BE2C (cell line): ENCODE measurements around the gene ERGIC2. TPM values are rescaled to one million over a fixed set of nuclear protein-coding genes. Genes with fewer than 3 reads are reported as not detected.

Experiments used
- DNase-seq: peaks from one replicate; pipeline ENCODE4 v3.0.0-alpha.2; 2020
- H3K27me3 ChIP-seq: fragments of 250-450 bp; sonication (Bioruptor Pico); 2 replicates; pipeline ENCODE4 v1.5.1; 2020; ENCODE audit warnings: mild to moderate bottlenecking
- H3K36me3 ChIP-seq: fragments of 250-450 bp; sonication (Bioruptor Pico); 2 replicates; pipeline ENCODE4 v1.5.1; 2020; ENCODE audit warnings: mild to moderate bottlenecking
- H3K4me1 ChIP-seq: fragments of 250-450 bp; sonication (Bioruptor Pico); 2 replicates; pipeline ENCODE4 v1.5.1; 2020
- H3K4me3 ChIP-seq: 2 replicates; pipeline ENCODE4 v1.5.1; 2011; ENCODE audit warnings: low read depth, low read length
- H3K9me3 ChIP-seq: fragments of 250-450 bp; sonication (Bioruptor Pico); 2 replicates; pipeline ENCODE4 v1.5.1; 2020
- polyA plus RNA-seq: library from polyadenylated mRNA; unstranded; fragments of >200 nt; gene quantifications from one replicate; pipeline ENCODE4 v1.2.1, GENCODE V29; 2012; ENCODE audit warnings: low read depth, missing spikeins; ENCODE audit not compliant: insufficient read length, insufficient read depth
- TF ChIP-seq, protein P1 (sequence below): IDR thresholded peaks from 2 replicates; pipeline ENCODE4 v1.5.1; 2012; ENCODE audit warnings: mild to moderate bottlenecking, low read depth, low read length

ERGIC2 gene
- polyA plus RNA-seq: 48.5 TPM

- peak; percentile 92 for DNase-seq
- Histone ChIP-seq H3K4me3 (peak within 1 kb of the TSS; percentile 96), H3K27me3 (no peaks in the 10 kb centered on the region), H3K36me3 (peaks cover 6% of the 10 kb centered on the region; the same call in 1 of the 2 replicates), H3K9me3 (no peaks in the 10 kb centered on the region), H3K4me1 (no peaks in the 10 kb centered on the region)
- TF ChIP-seq, protein P1, sequence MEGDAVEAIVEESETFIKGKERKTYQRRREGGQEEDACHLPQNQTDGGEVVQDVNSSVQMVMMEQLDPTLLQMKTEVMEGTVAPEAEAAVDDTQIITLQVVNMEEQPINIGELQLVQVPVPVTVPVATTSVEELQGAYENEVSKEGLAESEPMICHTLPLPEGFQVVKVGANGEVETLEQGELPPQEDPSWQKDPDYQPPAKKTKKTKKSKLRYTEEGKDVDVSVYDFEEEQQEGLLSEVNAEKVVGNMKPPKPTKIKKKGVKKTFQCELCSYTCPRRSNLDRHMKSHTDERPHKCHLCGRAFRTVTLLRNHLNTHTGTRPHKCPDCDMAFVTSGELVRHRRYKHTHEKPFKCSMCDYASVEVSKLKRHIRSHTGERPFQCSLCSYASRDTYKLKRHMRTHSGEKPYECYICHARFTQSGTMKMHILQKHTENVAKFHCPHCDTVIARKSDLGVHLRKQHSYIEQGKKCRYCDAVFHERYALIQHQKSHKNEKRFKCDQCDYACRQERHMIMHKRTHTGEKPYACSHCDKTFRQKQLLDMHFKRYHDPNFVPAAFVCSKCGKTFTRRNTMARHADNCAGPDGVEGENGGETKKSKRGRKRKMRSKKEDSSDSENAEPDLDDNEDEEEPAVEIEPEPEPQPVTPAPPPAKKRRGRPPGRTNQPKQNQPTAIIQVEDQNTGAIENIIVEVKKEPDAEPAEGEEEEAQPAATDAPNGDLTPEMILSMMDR: no peak
These were observed at the start of gene ERGIC2 for GRCh38 chr12:29380536-29381523. TSS of gene ERGIC2 (minus strand) at chr12:29381172. CDS start at chr12:29371633, 9,539 bp downstream.

DNA sequence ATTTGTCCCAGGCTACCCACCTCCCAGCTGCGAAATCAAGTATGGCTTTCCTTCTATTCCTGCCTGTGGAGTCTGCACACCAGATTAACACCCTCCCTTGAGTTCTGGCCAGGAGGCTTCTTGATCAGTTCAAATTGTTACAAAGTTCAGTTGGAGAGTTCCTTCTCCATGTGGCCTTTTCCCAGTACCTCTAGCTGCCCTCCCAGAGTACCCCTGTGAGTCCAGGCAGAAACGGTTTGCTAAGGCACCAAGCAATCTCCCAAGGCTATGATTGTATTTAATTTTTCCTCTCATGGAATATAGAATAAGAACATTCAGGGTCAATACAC is 49.7 kb upstream of the ERGIC2 start:
- H3K4me3 ChIP-seq: no peak overlapping the region
- no peaks in the 10 kb centered on the region for H3K4me1 ChIP-seq
- DNase-seq: no peak
- H3K9me3 ChIP-seq: no peaks in the 10 kb centered on the region
- H3K27me3 ChIP-seq: peaks cover 2% of the 10 kb centered on the region; the same call in 1 of the 2 replicates
- TF ChIP-seq, protein P1: no peak
- H3K36me3 ChIP-seq: no peaks in the 10 kb centered on the region

DNA sequence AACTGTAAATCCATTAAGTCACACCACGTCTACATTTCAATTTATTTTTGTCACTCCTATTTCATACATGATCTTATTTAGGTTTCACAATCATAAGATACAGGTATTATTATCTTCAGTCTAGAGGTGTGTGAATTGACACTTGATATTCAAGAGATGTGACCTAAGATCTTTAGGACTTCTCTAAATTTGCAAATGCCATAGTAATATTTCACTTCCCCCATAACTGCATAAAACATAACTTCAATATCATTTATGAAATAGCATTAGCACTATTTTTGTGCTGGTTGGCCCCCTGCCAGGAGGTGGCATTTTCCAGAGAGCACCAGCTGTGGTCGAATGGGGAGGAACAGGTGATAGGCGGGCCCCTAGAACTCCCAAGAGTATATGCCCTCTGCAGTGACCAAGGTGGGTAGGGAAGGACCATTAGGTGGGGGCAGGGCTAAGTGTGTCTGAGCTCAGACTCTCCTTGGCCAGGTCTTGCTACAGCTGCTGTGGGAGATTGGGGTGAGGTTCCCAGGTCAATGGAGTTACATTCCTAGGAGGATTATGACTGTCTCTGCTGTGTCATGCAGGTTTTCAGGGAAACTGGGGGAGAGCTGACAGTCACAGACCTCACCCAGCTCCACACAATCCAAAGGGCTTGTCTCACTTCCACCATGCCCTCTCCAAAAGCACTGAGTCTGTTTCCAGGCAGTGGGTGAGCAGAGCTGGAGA is 49.2 kb upstream of the ERGIC2 start:
- H3K4me3 ChIP-seq: no peak overlapping the region
- peaks cover 7% of the 10 kb centered on the region for H3K27me3 ChIP-seq
- no peaks in the 10 kb centered on the region for H3K36me3 ChIP-seq
- no peaks in the 10 kb centered on the region for H3K4me1 ChIP-seq
- DNase-seq: peak; percentile 8
- H3K9me3 ChIP-seq: peaks cover 3% of the 10 kb centered on the region; the same call in 1 of the 2 replicates
- TF ChIP-seq, protein P1: no peak

- TF ChIP-seq, protein P1: no peak
- no peak for DNase-seq
These were observed 47.7 kb upstream of the ERGIC2 start for GRCh38 chr12:29428633-29429032.

GRCh38 chr12:29427964-29428363 is 47.0 kb upstream of the ERGIC2 start:
- Histone ChIP-seq H3K4me3 (no peak overlapping the region), H3K9me3 (peaks cover 3% of the 10 kb centered on the region; the same call in 1 of the 2 replicates), H3K36me3 (no peaks in the 10 kb centered on the region), H3K27me3 (peaks cover 8% of the 10 kb centered on the region), H3K4me1 (no peaks in the 10 kb centered on the region)
- DNase-seq: no peak
- TF ChIP-seq, protein P1: peak; percentile 62

More at GRCh38 chr12:29428633-29429032, 47.7 kb upstream of the ERGIC2 start:
- Histone ChIP-seq H3K9me3 (peaks cover 3% of the 10 kb centered on the region; the same call in 1 of the 2 replicates), H3K36me3 (no peaks in the 10 kb centered on the region), H3K4me1 (no peaks in the 10 kb centered on the region), H3K27me3 (peaks cover 8% of the 10 kb centered on the region), H3K4me3 (no peak overlapping the region)
